Neural progenitor cell (in vitro differentiated cells): ENCODE results near the gene ZNF556. TPM values are rescaled to one million over a fixed set of nuclear protein-coding genes. Genes with fewer than 3 reads are reported as not detected.

Experiments
- DNase-seq: peaks from one replicate; pipeline ENCODE4 v3.0.0-alpha.2; 2016; ENCODE audit warnings: low spot score
- H2AFZ ChIP-seq: fragments of 200-600 bp; sonication (generic); replicated peaks from 2 replicates; pipeline ENCODE4 v1.6.1; 2016; ENCODE audit warnings: antibody characterized with exemption
- H3F3A ChIP-seq: fragments of 200-600 bp; sonication (generic); 2 replicates; pipeline ENCODE4 v1.6.1; 2016; ENCODE audit warnings: antibody characterized with exemption, low read depth
- H3K27ac ChIP-seq: fragments of 200-600 bp; sonication (generic); 2 replicates; pipeline ENCODE4 v1.5.1; 2016; ENCODE audit warnings: mild to moderate bottlenecking
- H3K27me3 ChIP-seq: fragments of 200-600 bp; sonication (generic); 2 replicates; pipeline ENCODE4 v1.6.1; 2016; ENCODE audit warnings: mild to moderate bottlenecking, moderate library complexity
- H3K36me3 ChIP-seq: fragments of 200-600 bp; sonication (generic); 2 replicates; pipeline ENCODE4 v1.5.1; 2016
- H3K4me1 ChIP-seq: fragments of 200-600 bp; sonication (generic); 2 replicates; pipeline ENCODE4 v1.6.1; 2016; ENCODE audit warnings: mixed run types
- H3K4me2 ChIP-seq: fragments of 200-600 bp; sonication (generic); 2 replicates; pipeline ENCODE4 v1.6.1; 2016
- H3K4me3 ChIP-seq: fragments of 200-600 bp; sonication (generic); 2 replicates; pipeline ENCODE4 v1.5.1; 2016
- H3K79me2 ChIP-seq: fragments of 200-600 bp; sonication (generic); 2 replicates; pipeline ENCODE4 v1.6.1; 2016; ENCODE audit warnings: low read depth
- H3K9ac ChIP-seq: fragments of 200-600 bp; sonication (generic); 2 replicates; pipeline ENCODE4 v1.6.1; 2016
- H3K9me3 ChIP-seq: fragments of 200-600 bp; sonication (generic); 2 replicates; pipeline ENCODE4 v1.5.1; 2016; ENCODE audit warnings: low read depth
- H4K20me1 ChIP-seq: fragments of 200-600 bp; sonication (generic); 2 replicates; pipeline ENCODE4 v1.6.1; 2016; ENCODE audit warnings: low read depth
- H3K27ac Mint-ChIP-seq: 3 replicates; pipeline ENCODE4 v1.8.0; 2021; ENCODE audit warnings: mixed read lengths
- H3K27me3 Mint-ChIP-seq: 2 replicates; pipeline ENCODE4 v1.8.0; 2022; ENCODE audit warnings: low read depth, mild to moderate bottlenecking, inconsistent platforms, moderate library complexity, mixed read lengths; ENCODE audit not compliant: insufficient read depth
- H3K36me3 Mint-ChIP-seq: 3 replicates; pipeline ENCODE4 v1.8.0; 2021; ENCODE audit warnings: mixed read lengths
- H3K4me1 Mint-ChIP-seq: 3 replicates; pipeline ENCODE4 v1.8.0; 2021; ENCODE audit warnings: mixed read lengths
- H3K4me3 Mint-ChIP-seq: 3 replicates; pipeline ENCODE4 v1.8.0; 2021; ENCODE audit warnings: mild to moderate bottlenecking, moderate library complexity, mixed read lengths
- H3K9me3 Mint-ChIP-seq: 3 replicates; pipeline ENCODE4 v1.8.0; 2020; ENCODE audit warnings: mixed read lengths
- EZH2 ChIP-seq: fragments of 200-600 bp; sonication (generic); IDR thresholded peaks from 2 replicates; pipeline ENCODE4 v1.6.1; 2017; ENCODE audit warnings: antibody characterized with exemption, mild to moderate bottlenecking, moderate library complexity
- EZH2phosphoT487 ChIP-seq: fragments of 200-600 bp; sonication (generic); IDR thresholded peaks from 2 replicates; pipeline ENCODE4 v1.6.1; 2017; ENCODE audit warnings: antibody characterized with exemption
- total RNA-seq: library from RNA; depleted of rRNA; stranded (reverse); fragments of >200 nt; gene quantifications from 2 replicates; pipeline ENCODE4 v1.2.3, GENCODE V29; 2015; ENCODE audit warnings: low replicate concordance
- TF ChIP-seq, protein P1 (sequence below): fragments of 200-600 bp; sonication (generic); IDR thresholded peaks from 2 replicates; pipeline ENCODE4 v1.5.1; 2017; ENCODE audit warnings: antibody characterized with exemption, mild to moderate bottlenecking

The ZNF556 gene
- total RNA-seq, 1 donor from 2014 or later, result not detected

DNA sequence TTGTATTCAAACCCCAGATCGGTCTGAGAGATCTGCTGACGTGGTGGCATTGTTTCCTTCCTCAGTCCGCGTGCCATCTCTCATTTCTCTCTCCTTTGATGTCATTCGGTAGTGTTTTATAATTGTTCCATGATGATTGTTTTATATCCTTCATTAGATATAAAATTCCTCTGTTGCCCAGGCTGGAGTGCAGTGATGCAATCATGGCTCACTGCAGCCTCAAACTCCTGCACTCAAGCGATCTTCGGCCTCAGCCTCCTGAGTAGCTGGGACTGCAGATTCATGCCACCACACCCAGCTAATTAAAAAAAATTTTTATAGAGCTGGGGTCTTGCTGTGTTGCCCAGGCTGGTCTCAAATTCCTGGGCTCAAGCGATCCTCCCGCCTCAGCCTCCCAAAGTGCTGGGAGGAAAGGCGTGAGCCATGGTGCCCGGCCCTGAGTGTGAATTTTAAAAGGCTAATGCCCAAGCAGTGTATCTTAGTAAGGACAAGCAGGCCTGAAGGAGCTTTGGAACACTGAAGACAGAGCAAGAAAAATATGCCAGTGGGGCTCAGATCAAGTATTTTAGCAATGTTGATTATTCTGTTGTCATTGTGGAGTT, 38.9 kb downstream of the ZNF556 start:
- Histone ChIP-seq H4K20me1 (no peaks in the 10 kb centered on the region), H3K27me3 (no peaks in the 10 kb centered on the region), H3K4me2 (no peak overlapping the region), H3K9ac (no peak overlapping the region), H3K4me3 (no peak overlapping the region), H3F3A (no peaks in the 10 kb centered on the region), H3K79me2 (peaks cover 51% of the 10 kb centered on the region), H3K36me3 (no peaks in the 10 kb centered on the region), H2AFZ (no peak overlapping the region), H3K4me1 (no peaks in the 10 kb centered on the region), H3K9me3 (no peaks in the 10 kb centered on the region), H3K27ac (no peak overlapping the region)
- no peak for TF ChIP-seq EZH2phosphoT487
- TF ChIP-seq, protein P1, sequence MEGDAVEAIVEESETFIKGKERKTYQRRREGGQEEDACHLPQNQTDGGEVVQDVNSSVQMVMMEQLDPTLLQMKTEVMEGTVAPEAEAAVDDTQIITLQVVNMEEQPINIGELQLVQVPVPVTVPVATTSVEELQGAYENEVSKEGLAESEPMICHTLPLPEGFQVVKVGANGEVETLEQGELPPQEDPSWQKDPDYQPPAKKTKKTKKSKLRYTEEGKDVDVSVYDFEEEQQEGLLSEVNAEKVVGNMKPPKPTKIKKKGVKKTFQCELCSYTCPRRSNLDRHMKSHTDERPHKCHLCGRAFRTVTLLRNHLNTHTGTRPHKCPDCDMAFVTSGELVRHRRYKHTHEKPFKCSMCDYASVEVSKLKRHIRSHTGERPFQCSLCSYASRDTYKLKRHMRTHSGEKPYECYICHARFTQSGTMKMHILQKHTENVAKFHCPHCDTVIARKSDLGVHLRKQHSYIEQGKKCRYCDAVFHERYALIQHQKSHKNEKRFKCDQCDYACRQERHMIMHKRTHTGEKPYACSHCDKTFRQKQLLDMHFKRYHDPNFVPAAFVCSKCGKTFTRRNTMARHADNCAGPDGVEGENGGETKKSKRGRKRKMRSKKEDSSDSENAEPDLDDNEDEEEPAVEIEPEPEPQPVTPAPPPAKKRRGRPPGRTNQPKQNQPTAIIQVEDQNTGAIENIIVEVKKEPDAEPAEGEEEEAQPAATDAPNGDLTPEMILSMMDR, result no peak
- no peak for TF ChIP-seq EZH2
- Mint-ChIP-seq H3K27me3 (peaks cover 4% of the 10 kb centered on the region), H3K4me3 (peak overlapping the region; percentile 51), H3K36me3 (peaks cover 15% of the 10 kb centered on the region), H3K4me1 (peaks cover 11% of the 10 kb centered on the region), H3K9me3 (peaks cover 18% of the 10 kb centered on the region), H3K27ac (no peak overlapping the region)
- DNase-seq, result no peak

DNA sequence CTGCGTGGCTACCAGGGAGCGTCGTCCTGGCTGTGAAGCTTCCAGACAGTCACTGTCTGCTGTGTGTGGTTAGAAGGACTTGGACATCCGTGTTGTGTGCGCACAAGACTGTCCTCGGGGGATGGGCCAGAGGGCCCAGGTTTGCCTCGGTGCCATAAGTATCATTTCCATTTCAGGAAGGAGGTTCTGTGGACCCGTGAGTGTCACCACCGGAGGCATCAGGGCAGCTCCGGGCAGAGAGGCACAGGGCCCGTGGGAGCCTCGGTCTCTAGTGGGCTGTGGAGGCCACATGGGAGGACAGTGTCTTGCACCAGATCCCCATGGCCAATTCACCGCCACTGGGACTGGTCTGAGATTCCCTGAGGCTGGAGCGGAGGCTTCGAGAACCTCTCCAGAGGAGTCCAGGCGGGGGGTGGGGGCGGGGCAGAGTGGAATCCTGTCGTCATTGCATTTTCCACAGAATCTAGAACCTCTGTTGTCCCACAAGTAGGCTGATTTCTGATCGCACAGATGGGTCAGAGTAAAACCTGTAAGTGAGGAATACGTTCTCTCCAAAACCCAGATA, 39.6 kb downstream of the ZNF556 start:
- Mint-ChIP-seq H3K36me3 (peaks cover 18% of the 10 kb centered on the region), H3K27me3 (peaks cover 4% of the 10 kb centered on the region), H3K27ac (no peak overlapping the region), H3K4me1 (peaks cover 8% of the 10 kb centered on the region), H3K9me3 (peaks cover 22% of the 10 kb centered on the region), H3K4me3 (no peak overlapping the region)
- Histone ChIP-seq H3K9me3 (no peaks in the 10 kb centered on the region), H3K4me2 (no peak overlapping the region), H3K27me3 (no peaks in the 10 kb centered on the region), H2AFZ (no peak overlapping the region), H3K4me3 (no peak overlapping the region), H3K79me2 (peaks cover 50% of the 10 kb centered on the region), H3K9ac (no peak overlapping the region), H3K36me3 (no peaks in the 10 kb centered on the region), H3K4me1 (no peaks in the 10 kb centered on the region), H3F3A (no peaks in the 10 kb centered on the region), H3K27ac (no peak overlapping the region), H4K20me1 (no peaks in the 10 kb centered on the region)
- no peak for DNase-seq
- TF ChIP-seq EZH2phosphoT487 (no peak), EZH2 (no peak)
- TF ChIP-seq, protein P1, result no peak

- H3K4me1 Mint-ChIP-seq, result peaks cover 3% of the 10 kb centered on the region
- peaks cover 45% of the 10 kb centered on the region for H3K36me3 Mint-ChIP-seq
- TF ChIP-seq, protein P1, result no peak
- TF ChIP-seq EZH2 (no peak), EZH2phosphoT487 (no peak)
- no peak overlapping the region for H3K27ac ChIP-seq
- H3K27me3 ChIP-seq, result no peaks in the 10 kb centered on the region
- no peak overlapping the region for H3K4me3 ChIP-seq
- peaks cover 55% of the 10 kb centered on the region for H3K9me3 Mint-ChIP-seq
- H3F3A ChIP-seq, result no peaks in the 10 kb centered on the region
- no peak overlapping the region for H3K4me3 Mint-ChIP-seq
- H3K36me3 ChIP-seq, result peaks cover 12% of the 10 kb centered on the region
- no peak overlapping the region for H3K27ac Mint-ChIP-seq
- H3K9me3 ChIP-seq, result peaks cover 7% of the 10 kb centered on the region
- H3K27me3 Mint-ChIP-seq, result peaks cover 4% of the 10 kb centered on the region
- no peaks in the 10 kb centered on the region for H4K20me1 ChIP-seq
- H3K4me2 ChIP-seq, result no peak overlapping the region
- H3K4me1 ChIP-seq, result peaks cover 7% of the 10 kb centered on the region
- H2AFZ ChIP-seq, result no peak overlapping the region
- H3K79me2 ChIP-seq, result peaks cover 34% of the 10 kb centered on the region
- no peak overlapping the region for H3K9ac ChIP-seq
- no peak for DNase-seq
These were observed 45.2 kb downstream of the ZNF556 start for GRCh38 chr19:2912306-2912705.
